Stimulated activated CD8-positive, alpha-beta memory T cell treated with anti-CD3 and anti-CD28 coated beads, Interleukin-12 subunit alpha, Interleukin-12 subunit beta, amount 100 ng/mL, for 24 hours (primary cell): ENCODE results near the gene VDR.

ENCODE experiments used
- DNase-seq: peaks from one replicate; pipeline ENCODE4 v3.0.0-alpha.2; 2020; ENCODE audit errors: extremely low read depth

VDR gene

GRCh38 chr12:47795121-47795813 lies 109.5 kb downstream of the VDR start:
- no peak for DNase-seq

DNA sequence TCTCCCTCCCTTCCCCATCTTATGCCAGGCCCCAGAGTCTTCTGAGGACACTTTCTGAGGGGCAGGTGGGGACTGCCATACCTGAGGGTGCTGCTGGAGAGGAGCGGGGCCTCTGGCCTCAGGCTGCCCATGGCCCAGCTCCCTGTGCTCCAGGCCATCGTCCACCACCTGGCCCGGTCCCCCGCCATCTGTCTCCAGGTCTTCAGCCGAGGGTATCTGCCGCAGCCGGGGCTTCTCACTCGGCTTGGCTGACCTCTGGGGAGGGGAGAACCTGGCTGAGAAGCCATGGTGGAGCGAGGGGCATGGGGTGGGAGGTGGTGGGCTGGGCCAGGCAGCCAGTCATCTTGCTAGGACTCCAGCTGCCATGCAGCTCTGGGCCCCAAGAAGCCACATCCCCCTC lies 110.1 kb downstream of the VDR start:
- DNase-seq, result no peak

- DNase-seq, result no peak
These were observed 111.6 kb downstream of the VDR start for GRCh38 chr12:47793015-47793681.

- DNase-seq, result no peak
These were observed 112.9 kb downstream of the VDR start for GRCh38 chr12:47791874-47792273.
